ENCODE results near the gene ERG. TPM values are rescaled to one million over a fixed set of nuclear protein-coding genes. Genes with fewer than 3 reads are reported as not detected.

Gene ERG, protein sequence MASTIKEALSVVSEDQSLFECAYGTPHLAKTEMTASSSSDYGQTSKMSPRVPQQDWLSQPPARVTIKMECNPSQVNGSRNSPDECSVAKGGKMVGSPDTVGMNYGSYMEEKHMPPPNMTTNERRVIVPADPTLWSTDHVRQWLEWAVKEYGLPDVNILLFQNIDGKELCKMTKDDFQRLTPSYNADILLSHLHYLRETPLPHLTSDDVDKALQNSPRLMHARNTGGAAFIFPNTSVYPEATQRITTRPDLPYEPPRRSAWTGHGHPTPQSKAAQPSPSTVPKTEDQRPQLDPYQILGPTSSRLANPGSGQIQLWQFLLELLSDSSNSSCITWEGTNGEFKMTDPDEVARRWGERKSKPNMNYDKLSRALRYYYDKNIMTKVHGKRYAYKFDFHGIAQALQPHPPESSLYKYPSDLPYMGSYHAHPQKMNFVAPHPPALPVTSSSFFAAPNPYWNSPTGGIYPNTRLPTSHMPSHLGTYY
- total RNA-seq (2022), result not detected in 2 replicates
- percentile 1 among the genes with signal in this experiment for Bru-seq, nascent RNA
- not detected for BruChase-seq, experiment 1, labeled RNA remaining after a 2-hour chase
- BruChase-seq, experiment 2, labeled RNA remaining after a 6-hour chase, result not detected
- long read RNA-seq, result 0 reads

DNA sequence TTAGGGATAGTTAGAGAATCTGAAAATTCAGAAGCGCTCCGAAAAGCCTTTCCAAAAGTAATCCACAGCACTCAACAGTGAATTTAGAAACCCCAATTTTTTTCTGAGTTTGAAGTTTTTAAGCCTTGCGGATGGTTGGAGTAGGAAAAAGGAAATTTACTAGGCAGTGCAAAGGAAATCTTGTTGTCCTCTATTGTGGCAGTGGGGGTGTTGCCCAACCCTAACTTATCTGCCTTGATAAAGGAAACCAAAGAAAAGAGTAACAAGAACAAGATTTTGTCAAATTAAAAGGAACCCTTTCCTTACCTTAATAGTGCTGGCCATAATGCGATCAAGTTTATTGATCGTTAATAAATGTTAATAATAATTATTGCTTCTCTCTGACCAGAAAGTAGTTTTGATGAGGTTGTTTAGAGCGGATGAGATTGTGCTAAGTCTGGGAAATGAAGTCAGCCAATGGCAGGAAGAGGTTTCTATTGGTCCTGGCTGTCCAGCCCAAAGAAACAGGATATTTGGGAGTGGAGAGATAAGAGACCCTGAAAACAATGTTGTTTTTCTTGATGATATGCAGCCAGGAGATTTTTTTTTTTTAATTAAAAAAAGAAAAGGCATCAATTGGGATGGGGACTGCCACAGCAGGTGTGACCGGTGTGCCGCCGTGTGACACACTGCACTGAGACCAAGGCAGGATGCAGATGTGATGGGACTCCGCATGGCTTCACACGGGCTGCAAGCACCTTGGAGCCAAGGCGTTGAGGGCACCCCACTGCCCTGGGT, at the start of gene ERG:
Gene ERG (minus strand): TSS at position 421 of the 777 bp plus-strand sequence. CDS start 97 bp downstream, at position 324.
- Mint-ChIP-seq H3K27me3 (ENCODE audit: insufficient read depth, unreplicated experiment) (peaks cover 14% of the 10 kb centered on the region), H3K36me3 (ENCODE audit: insufficient read depth, unreplicated experiment) (no peaks in the 10 kb centered on the region), H3K4me3 (ENCODE audit: unreplicated experiment) (no peak within 1 kb of the TSS), H3K9me3 (ENCODE audit: unreplicated experiment) (no peaks in the 10 kb centered on the region), H3K27ac (ENCODE audit: unreplicated experiment) (no peak within 1 kb of the TSS), H3K4me1 (ENCODE audit: low read depth, unreplicated experiment) (no peaks in the 10 kb centered on the region)
- Histone ChIP-seq H3K36me3 (ENCODE audit: control insufficient read depth, insufficient read depth, low read length) (no peaks in the 10 kb centered on the region), H3K27me3 (replicated peaks; ENCODE audit: control insufficient read depth, insufficient read depth, low read length) (no peaks in the 10 kb centered on the region), H3K4me1 (no peaks in the 10 kb centered on the region), H3K4me3 (ENCODE audit: low read depth, low read length) (no peak within 1 kb of the TSS), H3K9me3 (no peaks in the 10 kb centered on the region)
- intact Hi-C loops (cut with micrococcal nuclease; ENCODE audit: unreplicated experiment), result no loop called here
- no TSS peak for BruUV-seq (replicated peaks)
- ChIA-PET CTCF (interaction anchor here (0.6 kb wide), 1 partner anchor 1239 kb away, joined by 3 read pairs; no protein-coding TSS in a partner anchor), POLR2A (no interaction called here)
- TF ChIP-seq, protein P1, sequence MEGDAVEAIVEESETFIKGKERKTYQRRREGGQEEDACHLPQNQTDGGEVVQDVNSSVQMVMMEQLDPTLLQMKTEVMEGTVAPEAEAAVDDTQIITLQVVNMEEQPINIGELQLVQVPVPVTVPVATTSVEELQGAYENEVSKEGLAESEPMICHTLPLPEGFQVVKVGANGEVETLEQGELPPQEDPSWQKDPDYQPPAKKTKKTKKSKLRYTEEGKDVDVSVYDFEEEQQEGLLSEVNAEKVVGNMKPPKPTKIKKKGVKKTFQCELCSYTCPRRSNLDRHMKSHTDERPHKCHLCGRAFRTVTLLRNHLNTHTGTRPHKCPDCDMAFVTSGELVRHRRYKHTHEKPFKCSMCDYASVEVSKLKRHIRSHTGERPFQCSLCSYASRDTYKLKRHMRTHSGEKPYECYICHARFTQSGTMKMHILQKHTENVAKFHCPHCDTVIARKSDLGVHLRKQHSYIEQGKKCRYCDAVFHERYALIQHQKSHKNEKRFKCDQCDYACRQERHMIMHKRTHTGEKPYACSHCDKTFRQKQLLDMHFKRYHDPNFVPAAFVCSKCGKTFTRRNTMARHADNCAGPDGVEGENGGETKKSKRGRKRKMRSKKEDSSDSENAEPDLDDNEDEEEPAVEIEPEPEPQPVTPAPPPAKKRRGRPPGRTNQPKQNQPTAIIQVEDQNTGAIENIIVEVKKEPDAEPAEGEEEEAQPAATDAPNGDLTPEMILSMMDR (IDR thresholded peaks at IDR 0.05; ENCODE audit: insufficient read depth in 1 of 2, low read depth in 1 of 2, low read length in 1 of 2, severe bottlenecking in 1 of 2, unreplicated experiment in 1 of 2), result no peak
- DNase-seq, result no peak

DNA sequence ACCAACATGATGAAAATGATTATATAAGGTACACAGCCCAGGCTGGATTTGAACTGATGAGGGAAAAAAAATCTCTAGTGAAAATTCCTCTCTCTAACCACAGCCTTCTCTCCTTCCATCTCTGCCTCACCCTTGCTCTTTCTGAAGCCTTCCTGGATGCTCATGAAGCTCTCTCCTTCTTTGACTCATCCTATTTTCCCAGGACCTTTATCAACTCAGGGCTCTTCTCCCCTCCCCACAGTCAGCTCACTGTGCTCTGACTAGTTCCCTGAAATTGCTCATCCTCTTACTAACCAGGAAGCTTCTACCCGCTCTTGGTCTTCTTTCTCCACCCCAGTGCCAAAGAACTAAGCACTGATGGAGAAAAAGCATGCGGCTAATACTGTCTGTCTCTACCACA, 46.4 kb upstream of the ERG start:
- CTCF ChIA-PET, result no interaction called here
- Mint-ChIP-seq H3K27me3 (ENCODE audit: insufficient read depth, unreplicated experiment) (no peaks in the 10 kb centered on the region), H3K36me3 (ENCODE audit: insufficient read depth, unreplicated experiment) (no peaks in the 10 kb centered on the region), H3K9me3 (ENCODE audit: unreplicated experiment) (no peaks in the 10 kb centered on the region), H3K4me3 (ENCODE audit: unreplicated experiment) (no peak overlapping the region), H3K4me1 (ENCODE audit: low read depth, unreplicated experiment) (no peaks in the 10 kb centered on the region), H3K27ac (ENCODE audit: unreplicated experiment) (no peak overlapping the region)
- TF ChIP-seq, protein P1 (IDR thresholded peaks at IDR 0.05; ENCODE audit: insufficient read depth in 1 of 2, low read depth in 1 of 2, low read length in 1 of 2, severe bottlenecking in 1 of 2, unreplicated experiment in 1 of 2), result no peak
- DNase-seq, result no peak
- H3K27me3 ChIP-seq (replicated peaks; ENCODE audit: control insufficient read depth, insufficient read depth, low read length), result no peaks in the 10 kb centered on the region
- intact Hi-C loops (cut with micrococcal nuclease; ENCODE audit: unreplicated experiment), result no loop called here
- H3K4me1 ChIP-seq, result no peaks in the 10 kb centered on the region
- H3K36me3 ChIP-seq (ENCODE audit: control insufficient read depth, insufficient read depth, low read length), result no peaks in the 10 kb centered on the region
- H3K9me3 ChIP-seq, result no peaks in the 10 kb centered on the region
- BruUV-seq (replicated peaks), result no TSS peak
- POLR2A ChIA-PET, result no interaction called here
- no peak overlapping the region for H3K4me3 ChIP-seq (ENCODE audit: low read depth, low read length)

DNA sequence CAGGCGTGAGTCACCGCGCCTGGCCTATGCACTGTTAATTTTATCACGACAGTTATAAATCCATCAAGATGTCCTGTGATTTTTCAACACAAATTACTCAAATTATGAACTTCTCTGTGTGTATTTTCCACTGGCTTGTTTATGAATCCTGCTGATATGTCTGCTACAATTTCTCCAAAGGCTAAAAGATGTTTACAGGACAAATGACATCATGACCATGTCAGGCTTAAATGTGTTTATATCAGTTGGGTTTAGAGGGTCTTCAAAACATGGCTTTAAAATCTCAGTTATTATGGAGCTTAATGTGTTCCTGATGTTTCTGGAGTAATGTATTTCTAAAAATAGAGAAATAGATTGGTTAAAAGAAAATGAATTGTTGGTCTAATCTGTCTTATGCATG, 44.0 kb upstream of the ERG start:
- Mint-ChIP-seq H3K27me3 (ENCODE audit: insufficient read depth, unreplicated experiment) (peaks cover 3% of the 10 kb centered on the region), H3K4me3 (ENCODE audit: unreplicated experiment) (no peak overlapping the region), H3K9me3 (ENCODE audit: unreplicated experiment) (no peaks in the 10 kb centered on the region), H3K36me3 (ENCODE audit: insufficient read depth, unreplicated experiment) (no peaks in the 10 kb centered on the region), H3K27ac (ENCODE audit: unreplicated experiment) (no peak overlapping the region), H3K4me1 (ENCODE audit: low read depth, unreplicated experiment) (no peaks in the 10 kb centered on the region)
- H3K36me3 ChIP-seq (ENCODE audit: control insufficient read depth, insufficient read depth, low read length), result no peaks in the 10 kb centered on the region
- BruUV-seq (replicated peaks), result no TSS peak
- DNase-seq, result no peak
- TF ChIP-seq, protein P1 (IDR thresholded peaks at IDR 0.05; ENCODE audit: insufficient read depth in 1 of 2, low read depth in 1 of 2, low read length in 1 of 2, severe bottlenecking in 1 of 2, unreplicated experiment in 1 of 2), result no peak
- CTCF ChIA-PET, result no interaction called here
- POLR2A ChIA-PET, result no interaction called here
- H3K27me3 ChIP-seq (replicated peaks; ENCODE audit: control insufficient read depth, insufficient read depth, low read length), result no peaks in the 10 kb centered on the region
- intact Hi-C loops (cut with micrococcal nuclease; ENCODE audit: unreplicated experiment), result no loop called here
- H3K4me1 ChIP-seq, result no peaks in the 10 kb centered on the region
- H3K4me3 ChIP-seq (ENCODE audit: low read depth, low read length), result no peak overlapping the region
- H3K9me3 ChIP-seq, result no peaks in the 10 kb centered on the region
